Loucy (cell line): ENCODE results near the gene CD79A.

ENCODE experiments used
- H2AFZ ChIP-seq: fragments of 200-600 bp; sonication (generic); 2 replicates; pipeline ENCODE4 v1.6.0; 2016; ENCODE audit warnings: antibody characterized with exemption, mild to moderate bottlenecking, low read length, moderate library complexity
- H3F3A ChIP-seq: fragments of 200-600 bp; 2 replicates; pipeline ENCODE4 v1.6.0; 2016; ENCODE audit warnings: antibody characterized with exemption, low read depth, mild to moderate bottlenecking
- H3K27me3 ChIP-seq: fragments of 200-600 bp; sonication (generic); 2 replicates; pipeline ENCODE4 v1.6.1; 2014; ENCODE audit warnings: low read length, mild to moderate bottlenecking; ENCODE audit not compliant: insufficient read depth, poor library complexity, severe bottlenecking
- H3K36me3 ChIP-seq: fragments of 200-600 bp; sonication (generic); 2 replicates; pipeline ENCODE4 v1.6.1; 2016; ENCODE audit warnings: low read length; ENCODE audit not compliant: insufficient read depth
- H3K4me1 ChIP-seq: fragments of 200-600 bp; sonication (generic); 2 replicates; pipeline ENCODE4 v1.5.1; 2014; ENCODE audit warnings: low read length, mild to moderate bottlenecking; ENCODE audit not compliant: insufficient read depth, poor library complexity, severe bottlenecking
- H3K4me2 ChIP-seq: fragments of 200-600 bp; sonication (generic); 2 replicates; pipeline ENCODE4 v1.6.0; 2014; ENCODE audit warnings: antibody characterized with exemption, low read length, low read depth, mild to moderate bottlenecking; ENCODE audit not compliant: poor library complexity, severe bottlenecking
- H3K4me3 ChIP-seq: fragments of 200-600 bp; sonication (generic); 2 replicates; pipeline ENCODE4 v1.5.1; 2014; ENCODE audit warnings: low read length, mild to moderate bottlenecking, mixed read lengths; ENCODE audit not compliant: poor library complexity, severe bottlenecking
- H3K79me2 ChIP-seq: fragments of 200-600 bp; sonication (generic); 2 replicates; pipeline ENCODE4 v1.6.1; 2014; ENCODE audit warnings: low read length; ENCODE audit not compliant: insufficient read depth
- H3K9ac ChIP-seq: fragments of 200-600 bp; sonication (generic); 2 replicates; pipeline ENCODE4 v1.6.0; 2014; ENCODE audit warnings: mild to moderate bottlenecking, low read depth, low read length, moderate library complexity; ENCODE audit not compliant: poor library complexity, severe bottlenecking
- H3K9me2 ChIP-seq: fragments of 200-600 bp; sonication (generic); replicated peaks from 2 replicates; pipeline ENCODE4 v1.6.1; 2016; ENCODE audit warnings: low read depth, low read length, mixed read lengths
- H3K9me3 ChIP-seq: fragments of 200-600 bp; sonication (generic); 2 replicates; pipeline ENCODE4 v1.6.1; 2014; ENCODE audit warnings: mild to moderate bottlenecking, antibody characterized with exemption, low read length, low read depth; ENCODE audit not compliant: insufficient read depth
- H4K20me1 ChIP-seq: fragments of 200-600 bp; sonication (generic); 2 replicates; pipeline ENCODE4 v1.6.0; 2014; ENCODE audit warnings: antibody characterized with exemption, low read length, mild to moderate bottlenecking; ENCODE audit not compliant: insufficient read depth, poor library complexity, severe bottlenecking
- EZH2phosphoT487 ChIP-seq: fragments of 200-600 bp; IDR thresholded peaks from 2 replicates; pipeline ENCODE4 v1.6.1; 2018; ENCODE audit warnings: antibody characterized with exemption, mild to moderate bottlenecking, moderate library complexity, borderline replicate concordance
- TF ChIP-seq, protein P1 (sequence below): fragments of 200-600 bp; sonication (generic); conservative IDR thresholded peaks from 2 replicates; pipeline ENCODE4 v1.5.1; 2014; ENCODE audit warnings: mild to moderate bottlenecking, antibody characterized with exemption, low read length

CD79A gene

DNA sequence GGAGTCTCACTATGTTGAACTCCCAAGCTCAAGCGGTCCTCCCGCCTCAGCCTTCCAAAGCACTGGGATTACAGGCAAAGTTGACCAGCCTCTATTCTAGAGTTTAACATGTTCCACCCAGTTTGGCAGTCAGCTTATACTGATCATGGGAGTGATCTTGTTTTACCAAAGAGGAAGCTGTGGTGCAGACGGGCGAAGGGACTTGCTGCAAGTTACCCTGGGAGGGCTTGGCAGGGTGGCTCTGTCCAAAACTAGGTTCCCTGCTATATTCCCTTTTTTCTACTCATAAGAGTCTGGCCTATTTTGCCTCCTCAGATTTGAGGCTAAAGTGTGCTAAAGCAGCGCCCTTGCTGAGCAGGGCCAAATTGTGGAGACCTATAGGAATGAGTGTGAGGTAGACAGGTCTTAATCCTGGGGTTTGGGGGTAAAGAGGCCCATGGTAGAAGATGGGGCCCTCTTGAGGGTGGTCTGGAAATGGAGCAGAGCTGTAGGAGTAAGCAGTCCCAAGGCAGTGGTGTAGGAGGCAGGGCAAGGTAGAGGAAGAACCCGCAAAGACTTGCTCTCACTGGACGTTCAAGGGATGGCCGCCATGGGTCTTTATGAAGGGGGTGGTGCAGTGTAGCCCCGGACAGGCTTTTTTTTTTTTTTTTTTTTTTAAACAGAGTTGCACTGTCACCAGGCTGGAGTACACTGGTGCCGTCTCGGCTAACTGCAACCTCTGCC is 13.7 kb upstream of the CD79A start:
- Histone ChIP-seq H4K20me1 (peaks cover 76% of the 10 kb centered on the region), H3F3A (no peaks in the 10 kb centered on the region), H3K27me3 (peaks cover 5% of the 10 kb centered on the region), H3K9ac (peak overlapping the region; percentile 100), H3K79me2 (peaks cover 82% of the 10 kb centered on the region), H3K9me3 (no peaks in the 10 kb centered on the region), H3K4me1 (peaks cover 55% of the 10 kb centered on the region), H3K4me3 (peak overlapping the region; percentile 93), H3K9me2 (no peaks in the 10 kb centered on the region), H2AFZ (no peak overlapping the region), H3K4me2 (peak overlapping the region; percentile 92), H3K36me3 (peaks cover 56% of the 10 kb centered on the region)
- TF ChIP-seq EZH2phosphoT487 = no peak
- TF ChIP-seq, protein P1, sequence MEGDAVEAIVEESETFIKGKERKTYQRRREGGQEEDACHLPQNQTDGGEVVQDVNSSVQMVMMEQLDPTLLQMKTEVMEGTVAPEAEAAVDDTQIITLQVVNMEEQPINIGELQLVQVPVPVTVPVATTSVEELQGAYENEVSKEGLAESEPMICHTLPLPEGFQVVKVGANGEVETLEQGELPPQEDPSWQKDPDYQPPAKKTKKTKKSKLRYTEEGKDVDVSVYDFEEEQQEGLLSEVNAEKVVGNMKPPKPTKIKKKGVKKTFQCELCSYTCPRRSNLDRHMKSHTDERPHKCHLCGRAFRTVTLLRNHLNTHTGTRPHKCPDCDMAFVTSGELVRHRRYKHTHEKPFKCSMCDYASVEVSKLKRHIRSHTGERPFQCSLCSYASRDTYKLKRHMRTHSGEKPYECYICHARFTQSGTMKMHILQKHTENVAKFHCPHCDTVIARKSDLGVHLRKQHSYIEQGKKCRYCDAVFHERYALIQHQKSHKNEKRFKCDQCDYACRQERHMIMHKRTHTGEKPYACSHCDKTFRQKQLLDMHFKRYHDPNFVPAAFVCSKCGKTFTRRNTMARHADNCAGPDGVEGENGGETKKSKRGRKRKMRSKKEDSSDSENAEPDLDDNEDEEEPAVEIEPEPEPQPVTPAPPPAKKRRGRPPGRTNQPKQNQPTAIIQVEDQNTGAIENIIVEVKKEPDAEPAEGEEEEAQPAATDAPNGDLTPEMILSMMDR = no peak; the same call in 1 of the 2 replicates

DNA sequence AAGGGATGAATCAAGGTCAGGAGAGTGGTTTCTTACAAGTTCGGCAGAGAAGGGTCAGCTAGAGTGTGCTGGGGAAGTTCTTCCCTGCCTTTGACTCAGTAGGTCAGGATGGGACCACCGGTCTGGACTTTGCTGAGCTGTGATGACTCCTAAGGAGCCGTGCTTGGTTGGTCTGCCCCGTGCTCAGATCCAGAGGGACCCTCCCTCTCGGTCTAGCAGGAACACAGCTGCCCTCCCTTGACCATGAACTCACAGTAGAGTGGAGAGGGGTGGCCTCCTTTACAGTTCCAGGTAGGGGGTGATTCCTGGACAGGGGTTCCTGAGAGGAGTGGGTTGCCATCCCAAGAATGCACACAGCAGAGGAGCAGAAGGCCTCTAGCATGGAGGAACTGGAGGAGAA is 12.7 kb upstream of the CD79A start:
- Histone ChIP-seq H3K9ac (peak overlapping the region; percentile 19), H3K9me2 (no peaks in the 10 kb centered on the region), H3K36me3 (peaks cover 66% of the 10 kb centered on the region), H3K79me2 (peaks cover 92% of the 10 kb centered on the region), H3K4me1 (peaks cover 50% of the 10 kb centered on the region), H2AFZ (no peak overlapping the region), H4K20me1 (peaks cover 84% of the 10 kb centered on the region), H3K4me2 (peak overlapping the region; percentile 59), H3K4me3 (peak overlapping the region; percentile 32), H3K27me3 (peaks cover 5% of the 10 kb centered on the region), H3F3A (no peaks in the 10 kb centered on the region), H3K9me3 (no peaks in the 10 kb centered on the region)
- no peak for TF ChIP-seq EZH2phosphoT487
- TF ChIP-seq, protein P1 = no peak

GRCh38 chr19:41866284-41866683 is 10.8 kb upstream of the CD79A start:
- peaks cover 86% of the 10 kb centered on the region for H4K20me1 ChIP-seq
- H3K36me3 ChIP-seq = peaks cover 83% of the 10 kb centered on the region
- H3K4me1 ChIP-seq = peaks cover 43% of the 10 kb centered on the region
- no peaks in the 10 kb centered on the region for H3F3A ChIP-seq
- no peaks in the 10 kb centered on the region for H3K27me3 ChIP-seq
- H3K4me3 ChIP-seq = no peak overlapping the region
- H2AFZ ChIP-seq = no peak overlapping the region
- peak overlapping the region; percentile 59 for H3K4me2 ChIP-seq
- no peaks in the 10 kb centered on the region for H3K9me3 ChIP-seq
- peaks cover 80% of the 10 kb centered on the region for H3K79me2 ChIP-seq
- no peak for TF ChIP-seq EZH2phosphoT487
- TF ChIP-seq, protein P1 = no peak
- H3K9ac ChIP-seq = no peak overlapping the region
- H3K9me2 ChIP-seq = no peaks in the 10 kb centered on the region
